ENCODE measurements around the gene KRT5. TPM values are rescaled to one million over a fixed set of nuclear protein-coding genes. Genes with fewer than 3 reads are reported as not detected.

The KRT5 gene
- total and polyA plus RNA-seq, 2 experiments from 2014 or later, result not detected

DNA sequence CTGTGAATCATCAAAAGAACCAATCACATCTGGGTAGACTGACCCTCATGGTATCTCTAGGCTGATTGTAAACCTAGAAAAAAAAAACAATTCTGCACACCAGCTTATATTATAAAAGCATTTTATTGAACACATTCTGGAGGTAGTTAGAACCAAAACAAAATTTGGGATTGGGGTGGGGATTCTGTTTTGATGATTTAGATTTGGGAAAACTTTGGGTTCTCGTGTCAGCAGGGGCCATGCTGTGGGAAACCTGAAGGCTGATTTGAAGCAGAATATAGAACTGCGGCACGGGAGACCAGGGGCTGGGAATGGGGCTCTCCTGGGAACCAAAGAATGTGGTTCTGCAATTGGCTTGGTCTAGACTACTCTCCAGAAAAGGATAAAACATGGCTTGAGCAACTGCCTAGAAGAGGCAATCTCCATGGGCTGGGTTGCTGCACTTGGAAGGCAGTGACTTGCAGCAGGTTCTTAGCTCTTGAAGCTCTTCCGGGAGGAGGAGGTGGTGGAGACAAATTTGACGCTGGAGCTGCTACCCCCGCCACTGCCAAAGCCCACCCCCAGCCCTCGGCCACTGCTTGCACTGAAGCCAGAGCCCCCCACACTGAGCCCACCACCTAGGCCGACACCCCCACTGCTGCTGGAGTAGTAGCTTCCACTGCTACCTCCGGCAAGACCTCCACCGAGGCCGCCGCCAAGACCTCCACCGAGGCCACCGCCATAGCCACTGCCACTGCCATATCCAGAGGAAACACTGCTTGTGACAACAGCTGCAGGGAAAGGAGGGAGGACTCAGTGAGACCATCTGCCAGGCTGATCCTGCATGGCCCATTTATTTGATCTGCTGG lies 5.5 kb downstream of the KRT5 start:
- DNase-seq (ENCODE audit: low spot score) (no peak), ATAC-seq (no peak)
- no peaks in the 10 kb centered on the region for H3F3A ChIP-seq (replicated peaks; ENCODE audit: low read depth)
- H3K27ac ChIP-seq (ENCODE audit: low read depth), result no peak overlapping the region
- no peaks in the 10 kb centered on the region for H3K27me3 ChIP-seq (ENCODE audit: insufficient read depth)
- no peaks in the 10 kb centered on the region for H3K36me3 ChIP-seq (ENCODE audit: insufficient read depth)
- no peak overlapping the region for H3K27ac Mint-ChIP-seq
- H2AFZ ChIP-seq, result no peak overlapping the region
- 0 out of 3 replicates have a peak, but pooled peaks cover 7% of the 10 kb centered on the region for H3K36me3 Mint-ChIP-seq (ENCODE audit: low read depth)
- H3K4me1 Mint-ChIP-seq, result no peaks in the 10 kb centered on the region
- no peak overlapping the region for H3K4me2 ChIP-seq
- H3K79me2 ChIP-seq (replicated peaks; ENCODE audit: insufficient read depth), result no peaks in the 10 kb centered on the region
- 0 out of 2 replicates have a peak, but pooled peaks cover 3% of the 10 kb centered on the region for H3K9me2 ChIP-seq (ENCODE audit: insufficient read depth)
- H3K4me3 Mint-ChIP-seq, result no peak overlapping the region
- no peaks in the 10 kb centered on the region for H3K4me1 ChIP-seq (ENCODE audit: insufficient read depth)
- H3K27me3 Mint-ChIP-seq (ENCODE audit: insufficient read depth, low read depth, poor library complexity), result peaks cover 4% of the 10 kb centered on the region
- no peak overlapping the region for H3K4me3 ChIP-seq
- no peak for TF ChIP-seq ZNF331 (CRISPR knock-in tag; IDR thresholded peaks at IDR 0.05; ENCODE audit: low read depth)
- TF ChIP-seq, protein P1, sequence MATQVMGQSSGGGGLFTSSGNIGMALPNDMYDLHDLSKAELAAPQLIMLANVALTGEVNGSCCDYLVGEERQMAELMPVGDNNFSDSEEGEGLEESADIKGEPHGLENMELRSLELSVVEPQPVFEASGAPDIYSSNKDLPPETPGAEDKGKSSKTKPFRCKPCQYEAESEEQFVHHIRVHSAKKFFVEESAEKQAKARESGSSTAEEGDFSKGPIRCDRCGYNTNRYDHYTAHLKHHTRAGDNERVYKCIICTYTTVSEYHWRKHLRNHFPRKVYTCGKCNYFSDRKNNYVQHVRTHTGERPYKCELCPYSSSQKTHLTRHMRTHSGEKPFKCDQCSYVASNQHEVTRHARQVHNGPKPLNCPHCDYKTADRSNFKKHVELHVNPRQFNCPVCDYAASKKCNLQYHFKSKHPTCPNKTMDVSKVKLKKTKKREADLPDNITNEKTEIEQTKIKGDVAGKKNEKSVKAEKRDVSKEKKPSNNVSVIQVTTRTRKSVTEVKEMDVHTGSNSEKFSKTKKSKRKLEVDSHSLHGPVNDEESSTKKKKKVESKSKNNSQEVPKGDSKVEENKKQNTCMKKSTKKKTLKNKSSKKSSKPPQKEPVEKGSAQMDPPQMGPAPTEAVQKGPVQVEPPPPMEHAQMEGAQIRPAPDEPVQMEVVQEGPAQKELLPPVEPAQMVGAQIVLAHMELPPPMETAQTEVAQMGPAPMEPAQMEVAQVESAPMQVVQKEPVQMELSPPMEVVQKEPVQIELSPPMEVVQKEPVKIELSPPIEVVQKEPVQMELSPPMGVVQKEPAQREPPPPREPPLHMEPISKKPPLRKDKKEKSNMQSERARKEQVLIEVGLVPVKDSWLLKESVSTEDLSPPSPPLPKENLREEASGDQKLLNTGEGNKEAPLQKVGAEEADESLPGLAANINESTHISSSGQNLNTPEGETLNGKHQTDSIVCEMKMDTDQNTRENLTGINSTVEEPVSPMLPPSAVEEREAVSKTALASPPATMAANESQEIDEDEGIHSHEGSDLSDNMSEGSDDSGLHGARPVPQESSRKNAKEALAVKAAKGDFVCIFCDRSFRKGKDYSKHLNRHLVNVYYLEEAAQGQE (IDR thresholded peaks at IDR 0.05; ENCODE audit: unreplicated experiment), result no peak
- TF ChIP-seq CREB1 (CRISPR knock-in tag; IDR thresholded peaks at IDR 0.05; ENCODE audit: low read depth), result no peak
- TF ChIP-seq JUNB (IDR thresholded peaks at IDR 0.05; ENCODE audit: unreplicated experiment), result no peak
- TF ChIP-seq POLR2AphosphoS5 (IDR thresholded peaks at IDR 0.05; ENCODE audit: low read depth), result no peak
- no peak for TF ChIP-seq STAT1 (IDR thresholded peaks at IDR 0.05; ENCODE audit: unreplicated experiment)
- no peak for TF ChIP-seq ZNF114 (CRISPR knock-in tag; IDR thresholded peaks at IDR 0.05)
- TF ChIP-seq CTCF (conservative IDR thresholded peaks at IDR 0.05; ENCODE audit: low read depth in 2 of 2), result no peak
- no peak for TF ChIP-seq ETS1 (IDR thresholded peaks at IDR 0.05)
- no peak for TF ChIP-seq NANOG (IDR thresholded peaks at IDR 0.05; ENCODE audit: borderline replicate concordance)
- TF ChIP-seq, protein P2, sequence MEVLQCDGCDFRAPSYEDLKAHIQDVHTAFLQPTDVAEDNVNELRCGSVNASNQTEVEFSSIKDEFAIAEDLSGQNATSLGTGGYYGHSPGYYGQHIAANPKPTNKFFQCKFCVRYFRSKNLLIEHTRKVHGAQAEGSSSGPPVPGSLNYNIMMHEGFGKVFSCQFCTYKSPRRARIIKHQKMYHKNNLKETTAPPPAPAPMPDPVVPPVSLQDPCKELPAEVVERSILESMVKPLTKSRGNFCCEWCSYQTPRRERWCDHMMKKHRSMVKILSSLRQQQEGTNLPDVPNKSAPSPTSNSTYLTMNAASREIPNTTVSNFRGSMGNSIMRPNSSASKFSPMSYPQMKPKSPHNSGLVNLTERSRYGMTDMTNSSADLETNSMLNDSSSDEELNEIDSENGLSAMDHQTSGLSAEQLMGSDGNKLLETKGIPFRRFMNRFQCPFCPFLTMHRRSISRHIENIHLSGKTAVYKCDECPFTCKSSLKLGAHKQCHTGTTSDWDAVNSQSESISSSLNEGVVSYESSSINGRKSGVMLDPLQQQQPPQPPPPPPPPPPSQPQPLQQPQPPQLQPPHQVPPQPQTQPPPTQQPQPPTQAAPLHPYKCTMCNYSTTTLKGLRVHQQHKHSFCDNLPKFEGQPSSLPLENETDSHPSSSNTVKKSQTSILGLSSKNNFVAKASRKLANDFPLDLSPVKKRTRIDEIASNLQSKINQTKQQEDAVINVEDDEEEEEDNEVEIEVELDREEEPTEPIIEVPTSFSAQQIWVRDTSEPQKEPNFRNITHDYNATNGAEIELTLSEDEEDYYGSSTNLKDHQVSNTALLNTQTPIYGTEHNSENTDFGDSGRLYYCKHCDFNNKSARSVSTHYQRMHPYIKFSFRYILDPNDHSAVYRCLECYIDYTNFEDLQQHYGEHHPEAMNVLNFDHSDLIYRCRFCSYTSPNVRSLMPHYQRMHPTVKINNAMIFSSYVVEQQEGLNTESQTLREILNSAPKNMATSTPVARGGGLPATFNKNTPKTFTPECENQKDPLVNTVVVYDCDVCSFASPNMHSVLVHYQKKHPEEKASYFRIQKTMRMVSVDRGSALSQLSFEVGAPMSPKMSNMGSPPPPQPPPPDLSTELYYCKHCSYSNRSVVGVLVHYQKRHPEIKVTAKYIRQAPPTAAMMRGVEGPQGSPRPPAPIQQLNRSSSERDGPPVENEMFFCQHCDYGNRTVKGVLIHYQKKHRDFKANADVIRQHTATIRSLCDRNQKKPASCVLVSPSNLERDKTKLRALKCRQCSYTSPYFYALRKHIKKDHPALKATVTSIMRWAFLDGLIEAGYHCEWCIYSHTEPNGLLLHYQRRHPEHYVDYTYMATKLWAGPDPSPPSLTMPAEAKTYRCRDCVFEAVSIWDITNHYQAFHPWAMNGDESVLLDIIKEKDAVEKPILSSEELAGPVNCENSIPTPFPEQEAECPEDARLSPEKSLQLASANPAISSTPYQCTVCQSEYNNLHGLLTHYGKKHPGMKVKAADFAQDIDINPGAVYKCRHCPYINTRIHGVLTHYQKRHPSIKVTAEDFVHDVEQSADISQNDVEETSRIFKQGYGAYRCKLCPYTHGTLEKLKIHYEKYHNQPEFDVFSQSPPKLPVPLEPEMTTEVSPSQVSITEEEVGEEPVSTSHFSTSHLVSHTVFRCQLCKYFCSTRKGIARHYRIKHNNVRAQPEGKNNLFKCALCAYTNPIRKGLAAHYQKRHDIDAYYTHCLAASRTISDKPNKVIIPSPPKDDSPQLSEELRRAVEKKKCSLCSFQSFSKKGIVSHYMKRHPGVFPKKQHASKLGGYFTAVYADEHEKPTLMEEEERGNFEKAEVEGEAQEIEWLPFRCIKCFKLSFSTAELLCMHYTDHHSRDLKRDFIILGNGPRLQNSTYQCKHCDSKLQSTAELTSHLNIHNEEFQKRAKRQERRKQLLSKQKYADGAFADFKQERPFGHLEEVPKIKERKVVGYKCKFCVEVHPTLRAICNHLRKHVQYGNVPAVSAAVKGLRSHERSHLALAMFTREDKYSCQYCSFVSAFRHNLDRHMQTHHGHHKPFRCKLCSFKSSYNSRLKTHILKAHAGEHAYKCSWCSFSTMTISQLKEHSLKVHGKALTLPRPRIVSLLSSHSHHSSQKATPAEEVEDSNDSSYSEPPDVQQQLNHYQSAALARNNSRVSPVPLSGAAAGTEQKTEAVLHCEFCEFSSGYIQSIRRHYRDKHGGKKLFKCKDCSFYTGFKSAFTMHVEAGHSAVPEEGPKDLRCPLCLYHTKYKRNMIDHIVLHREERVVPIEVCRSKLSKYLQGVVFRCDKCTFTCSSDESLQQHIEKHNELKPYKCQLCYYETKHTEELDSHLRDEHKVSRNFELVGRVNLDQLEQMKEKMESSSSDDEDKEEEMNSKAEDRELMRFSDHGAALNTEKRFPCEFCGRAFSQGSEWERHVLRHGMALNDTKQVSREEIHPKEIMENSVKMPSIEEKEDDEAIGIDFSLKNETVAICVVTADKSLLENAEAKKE (CRISPR knock-in tag; IDR thresholded peaks at IDR 0.05), result no peak
- no peak for TF ChIP-seq EZH2 (IDR thresholded peaks at IDR 0.05; ENCODE audit: low read depth, unreplicated experiment)
- TF ChIP-seq EZH2phosphoT487 (IDR thresholded peaks at IDR 0.05; ENCODE audit: unreplicated experiment), result no peak
- peaks cover 13% of the 10 kb centered on the region for H3K9me3 Mint-ChIP-seq
- no peaks in the 10 kb centered on the region for H4K20me1 ChIP-seq (replicated peaks; ENCODE audit: insufficient read depth)
